CD4-positive, alpha-beta T cell (primary cell): ENCODE results near the gene DEPP1. TPM values are rescaled to one million over a fixed set of nuclear protein-coding genes. Genes with fewer than 3 reads are reported as not detected.

Source experiments
- ATAC-seq: fragments of 200-7000 bp; cut with Tn5 transposase; one replicate; pipeline ENCODE4 v1.10.0; 2022; ENCODE audit warnings: mild to moderate bottlenecking; ENCODE audit not compliant: poor library complexity
- CTCF ChIA-PET: fragments of 350-600 bp; sonication (Branson Sonifier 250); formaldehyde crosslinking; loops from one replicate; lab custom pipeline; 2021; ENCODE audit warnings: antibody characterized with exemption, inconsistent platforms; lab: Charles Lee
- POLR2A ChIA-PET: fragments of 350-600 bp; sonication (Branson Sonifier 250); formaldehyde crosslinking; loops from one replicate; lab custom pipeline; 2021; ENCODE audit warnings: antibody characterized with exemption, inconsistent platforms; lab: Charles Lee
- DNase-seq, 14 experiments: peaks; one replicate each; pipeline ENCODE4 v3.0.0-alpha.2; 2013 to 2020; ENCODE audit warnings: mixed read lengths in 2 of 14
- H3K27ac ChIP-seq, 2 donors: one replicate each; pipeline versions ENCODE4 v1.5.1 to v1.7.0; 2013; ENCODE audit warnings: low read length in 2 of 2, low read depth in 1 of 2, mild to moderate bottlenecking in 1 of 2
- H3K27me3 ChIP-seq, 2 experiments: 1 replicate in 1 of 2; 2 replicates in 1 of 2; pipeline versions ENCODE4 v1.6.1 to v1.7.0; 2013; ENCODE audit warnings: low read length in 2 of 2, control low read depth in 1 of 2, mild to moderate bottlenecking in 1 of 2, moderate library complexity in 1 of 2; ENCODE audit not compliant: insufficient read depth in 2 of 2, control insufficient read depth in 1 of 2
- H3K36me3 ChIP-seq: one replicate; pipeline ENCODE4 v1.6.1; 2013; ENCODE audit warnings: low read length, control low read depth; ENCODE audit not compliant: insufficient read depth
- H3K4me1 ChIP-seq: one replicate; pipeline ENCODE4 v1.6.1; 2013; ENCODE audit warnings: low read length, control low read depth; ENCODE audit not compliant: insufficient read depth
- H3K4me3 ChIP-seq: one replicate; pipeline ENCODE4 v1.5.1; 2013; ENCODE audit warnings: mild to moderate bottlenecking, low read length, moderate library complexity
- H3K9me3 ChIP-seq, 2 experiments: 1 replicate in 1 of 2; 2 replicates in 1 of 2; pipeline versions ENCODE4 v1.6.1 to v1.7.0; 2013; ENCODE audit warnings: low read length in 2 of 2, mild to moderate bottlenecking in 2 of 2, control low read depth in 1 of 2, moderate library complexity in 1 of 2; ENCODE audit not compliant: control insufficient read depth in 1 of 2, insufficient read depth in 1 of 2
- H3K27ac Mint-ChIP-seq: one replicate; pipeline ENCODE4 v1.8.0; 2020; ENCODE audit warnings: mixed read lengths
- H3K27me3 Mint-ChIP-seq: one replicate; pipeline ENCODE4 v1.8.0; 2021; ENCODE audit warnings: mixed read lengths
- H3K36me3 Mint-ChIP-seq: one replicate; pipeline ENCODE4 v1.8.0; 2021; ENCODE audit warnings: low read depth, mixed read lengths
- H3K4me1 Mint-ChIP-seq: one replicate; pipeline ENCODE4 v1.8.0; 2021; ENCODE audit warnings: low read depth, mixed read lengths
- H3K4me3 Mint-ChIP-seq: one replicate; pipeline ENCODE4 v1.8.0; 2020; ENCODE audit warnings: mild to moderate bottlenecking, mixed read lengths
- H3K9me3 Mint-ChIP-seq: one replicate; pipeline ENCODE4 v1.8.0; 2020; ENCODE audit warnings: mixed read lengths
- intact Hi-C, 2 experiments: fragments of 100-400 bp; cut with DNase I in 1 of 2; cut with micrococcal nuclease in 1 of 2; formaldehyde crosslinking; loops; one replicate each; pipeline versions ENCODE4 v1.15.1 to v1.9.0; 2023 to 2025; cut with DNase I, micrococcal nuclease
- total RNA-seq, 174 experiments: library from RNA in 2 of 174; stranded (reverse) in 2 of 174; gene quantifications; one replicate each; pipeline ENCODE4 v1.2.3 and lab custom pipeline; 2021 to 2026
- TF ChIP-seq, protein P1 (sequence below): fragments of 200-600 bp; IDR thresholded peaks from one replicate; pipeline ENCODE4 v1.8.0; 2022; ENCODE audit warnings: antibody characterized with exemption, mild to moderate bottlenecking

Gene DEPP1
- total RNA-seq, 2 experiments from 2014 or later = not detected

DNA sequence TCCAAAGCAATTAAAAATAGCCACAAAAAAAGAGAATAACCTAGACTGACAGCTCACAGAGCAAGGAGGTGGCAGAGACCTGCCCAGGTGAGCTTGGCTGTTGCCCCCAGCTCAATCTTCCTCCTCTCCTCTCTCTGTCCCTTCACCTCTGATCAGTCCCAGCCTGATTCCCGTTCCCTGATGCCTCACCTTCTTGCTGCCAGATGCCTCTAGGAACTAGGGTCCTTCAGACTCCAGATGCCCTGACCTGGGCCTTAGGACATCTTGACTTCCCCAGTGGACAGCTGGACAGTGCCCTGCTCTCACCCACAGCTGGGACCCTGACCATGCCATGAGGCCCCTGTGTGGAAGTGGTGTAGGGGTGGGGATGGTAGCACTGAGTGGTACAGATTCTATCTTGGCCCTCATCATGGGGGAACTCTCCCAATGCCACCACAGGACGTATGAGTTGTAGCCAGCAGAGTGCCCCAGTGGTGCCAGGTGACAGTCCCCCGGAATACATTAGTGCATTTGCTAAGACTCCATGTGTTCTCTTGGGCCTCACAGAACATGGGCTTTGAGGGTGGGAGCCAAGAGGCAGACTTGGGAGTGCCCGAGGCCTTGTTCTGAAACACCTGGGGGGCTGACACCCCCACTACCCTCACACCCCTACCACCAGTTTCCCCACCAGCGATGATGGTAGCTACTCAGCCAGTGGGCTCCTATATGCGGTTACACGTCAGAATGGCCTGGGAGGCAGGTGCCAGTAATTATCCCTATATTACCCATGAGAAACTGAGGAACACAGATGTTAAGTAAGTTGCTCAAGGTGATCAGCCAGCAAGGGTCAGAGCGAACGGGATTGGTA is 2.0 kb downstream of the DEPP1 start:
- no peak overlapping the region for H3K27ac ChIP-seq
- H3K4me3 Mint-ChIP-seq = no peak overlapping the region
- DNase-seq (no peak), ATAC-seq (no peak)
- intact Hi-C loops = loop anchor here in 1 of 2 experiments (5.0 kb wide), 1 partner anchor 1304 kb away; no protein-coding TSS in a partner anchor
- no peak overlapping the region for H3K4me3 ChIP-seq
- no peaks in the 10 kb centered on the region for H3K27me3 Mint-ChIP-seq
- peaks cover 4% of the 10 kb centered on the region for H3K4me1 Mint-ChIP-seq
- no peaks in the 10 kb centered on the region for H3K36me3 ChIP-seq
- no peaks in the 10 kb centered on the region for H3K36me3 Mint-ChIP-seq
- TF ChIP-seq, protein P1, sequence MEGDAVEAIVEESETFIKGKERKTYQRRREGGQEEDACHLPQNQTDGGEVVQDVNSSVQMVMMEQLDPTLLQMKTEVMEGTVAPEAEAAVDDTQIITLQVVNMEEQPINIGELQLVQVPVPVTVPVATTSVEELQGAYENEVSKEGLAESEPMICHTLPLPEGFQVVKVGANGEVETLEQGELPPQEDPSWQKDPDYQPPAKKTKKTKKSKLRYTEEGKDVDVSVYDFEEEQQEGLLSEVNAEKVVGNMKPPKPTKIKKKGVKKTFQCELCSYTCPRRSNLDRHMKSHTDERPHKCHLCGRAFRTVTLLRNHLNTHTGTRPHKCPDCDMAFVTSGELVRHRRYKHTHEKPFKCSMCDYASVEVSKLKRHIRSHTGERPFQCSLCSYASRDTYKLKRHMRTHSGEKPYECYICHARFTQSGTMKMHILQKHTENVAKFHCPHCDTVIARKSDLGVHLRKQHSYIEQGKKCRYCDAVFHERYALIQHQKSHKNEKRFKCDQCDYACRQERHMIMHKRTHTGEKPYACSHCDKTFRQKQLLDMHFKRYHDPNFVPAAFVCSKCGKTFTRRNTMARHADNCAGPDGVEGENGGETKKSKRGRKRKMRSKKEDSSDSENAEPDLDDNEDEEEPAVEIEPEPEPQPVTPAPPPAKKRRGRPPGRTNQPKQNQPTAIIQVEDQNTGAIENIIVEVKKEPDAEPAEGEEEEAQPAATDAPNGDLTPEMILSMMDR = no peak
- H3K4me1 ChIP-seq = peaks cover 32% of the 10 kb centered on the region
- ChIA-PET POLR2A (interaction anchor here (0.7 kb wide), 1 partner anchor 65 kb away, joined by 3 read pairs; no protein-coding TSS in a partner anchor), CTCF (interaction anchor here (1.1 kb wide), 1 partner anchor 44 kb away, joined by 4 read pairs; no protein-coding TSS in a partner anchor)
- no peaks in the 10 kb centered on the region for H3K27me3 ChIP-seq
- H3K9me3 ChIP-seq = no peaks in the 10 kb centered on the region
- no peak overlapping the region for H3K27ac Mint-ChIP-seq
- H3K9me3 Mint-ChIP-seq = no peaks in the 10 kb centered on the region

DNA sequence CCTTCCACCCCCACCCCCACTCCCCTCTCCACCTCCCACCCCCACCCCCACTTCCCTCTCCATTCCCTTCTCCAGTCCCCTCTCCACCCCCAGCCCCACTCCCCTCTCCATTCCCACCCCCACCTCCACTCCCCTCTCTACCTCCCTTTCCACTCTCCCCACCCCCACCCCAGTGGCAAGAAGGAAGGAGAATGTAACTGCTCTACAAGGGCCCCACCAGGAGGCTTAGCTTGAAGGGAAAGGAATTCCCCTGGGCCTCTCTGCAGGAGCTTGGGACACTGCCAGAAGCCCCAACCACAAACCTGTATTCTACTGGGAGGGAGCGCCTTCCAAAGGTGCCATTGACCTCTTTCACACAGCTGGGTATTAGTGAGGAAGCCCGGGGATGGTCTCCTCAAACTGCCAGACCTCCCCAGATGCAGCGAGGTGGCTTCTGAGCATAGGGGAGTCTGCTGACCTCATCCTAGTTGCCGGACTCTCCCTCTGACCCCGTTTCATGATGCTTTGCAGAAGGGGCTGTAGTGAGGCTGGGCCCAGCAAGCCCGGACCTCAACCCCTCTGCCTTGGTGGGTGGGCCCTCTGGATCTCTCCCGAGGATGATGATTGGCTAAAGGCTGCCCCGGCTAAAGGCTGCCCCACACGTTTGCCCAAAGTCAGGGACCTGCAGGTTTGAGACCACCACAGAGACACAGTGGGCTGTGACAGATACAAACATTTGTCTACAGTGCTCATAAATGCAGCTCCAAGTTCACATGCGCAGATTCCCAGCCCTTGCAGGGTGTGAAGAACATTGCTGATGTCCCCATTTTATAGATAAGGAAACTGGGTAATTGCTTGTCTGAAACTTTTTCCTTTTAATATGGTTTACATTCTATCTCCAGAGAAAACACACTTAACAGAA is 2.9 kb downstream of the DEPP1 start:
- intact Hi-C loops = loop anchor here in 1 of 2 experiments (1.0 to 5.0 kb wide), 2 partner anchors 43 to 1303 kb away; no protein-coding TSS in a partner anchor
- TF ChIP-seq, protein P1 = no peak
- CTCF ChIA-PET = interaction anchor here (1.1 kb wide), 2 partner anchors 18 to 43 kb away, joined by 3 to 4 read pairs; no protein-coding TSS in a partner anchor
- no peaks in the 10 kb centered on the region for H3K9me3 ChIP-seq
- no peaks in the 10 kb centered on the region for H3K9me3 Mint-ChIP-seq
- H3K4me3 ChIP-seq = no peak overlapping the region
- no peak overlapping the region for H3K4me3 Mint-ChIP-seq
- POLR2A ChIA-PET = interaction anchor here (0.7 kb wide), 1 partner anchor 65 kb away, joined by 3 read pairs; no protein-coding TSS in a partner anchor
- H3K4me1 ChIP-seq = peaks cover 32% of the 10 kb centered on the region
- H3K27me3 ChIP-seq = no peaks in the 10 kb centered on the region
- no peaks in the 10 kb centered on the region for H3K27me3 Mint-ChIP-seq
- H3K27ac Mint-ChIP-seq = no peak overlapping the region
- peaks cover 4% of the 10 kb centered on the region for H3K4me1 Mint-ChIP-seq
- ATAC-seq = no peak
- H3K27ac ChIP-seq = no peak overlapping the region
- DNase-seq = peak in 1 of 14 experiments; percentile 37
- H3K36me3 Mint-ChIP-seq = no peaks in the 10 kb centered on the region
- no peaks in the 10 kb centered on the region for H3K36me3 ChIP-seq
